Chondrocyte (in vitro differentiated cells): Measurements from ENCODE around the gene UBASH3B. TPM values are rescaled to one million over a fixed set of nuclear protein-coding genes. Genes with fewer than 3 reads are reported as not detected.

Experiments used
- DNase-seq: peaks from one replicate; pipeline ENCODE4 v3.0.0; 2021; ENCODE audit warnings: mixed read lengths, low spot score
- H3K27ac Mint-ChIP-seq: one replicate; pipeline ENCODE4 v1.8.0; 2021; ENCODE audit warnings: mild to moderate bottlenecking, moderate library complexity, mixed read lengths; ENCODE audit not compliant: unreplicated experiment
- H3K27me3 Mint-ChIP-seq: 2 replicates; pipeline ENCODE4 v1.8.0; 2021; ENCODE audit warnings: low read depth, mixed read lengths
- H3K36me3 Mint-ChIP-seq: 2 replicates; pipeline ENCODE4 v1.8.0; 2021; ENCODE audit warnings: low read depth, mixed read lengths
- H3K4me1 Mint-ChIP-seq: 2 replicates; pipeline ENCODE4 v1.8.0; 2021; ENCODE audit warnings: low read depth, mild to moderate bottlenecking, mixed read lengths
- H3K4me3 Mint-ChIP-seq: one replicate; pipeline ENCODE4 v1.8.0; 2021; ENCODE audit warnings: mild to moderate bottlenecking, moderate library complexity, mixed read lengths; ENCODE audit not compliant: unreplicated experiment
- H3K9me3 Mint-ChIP-seq: 2 replicates; pipeline ENCODE4 v1.8.0; 2021; ENCODE audit warnings: low read depth, mixed read lengths
- CTCF ChIP-seq: fragments of 200-600 bp; sonication (generic); IDR thresholded peaks from 2 replicates; pipeline ENCODE4 v1.5.0; 2021; ENCODE audit warnings: antibody characterized with exemption, mild to moderate bottlenecking, moderate library complexity
- total RNA-seq: library from RNA; stranded (reverse); gene quantifications from 3 replicates; pipeline ENCODE4 v1.2.1, GENCODE V29; 2021

The UBASH3B gene
- total RNA-seq, 1 donor from 2014 or later, result 14.4 TPM

- no peak for TF ChIP-seq CTCF
- Mint-ChIP-seq H3K27me3 (no peaks in the 10 kb centered on the region), H3K4me1 (peaks cover 6% of the 10 kb centered on the region), H3K9me3 (peaks cover 7% of the 10 kb centered on the region), H3K27ac (no peak overlapping the region), H3K36me3 (peaks cover 2% of the 10 kb centered on the region), H3K4me3 (no peak overlapping the region)
- no peak for DNase-seq
Measured at GRCh38 chr11:122815900-122816299, 160.4 kb downstream of the UBASH3B start.

- Mint-ChIP-seq H3K36me3 (peaks cover 2% of the 10 kb centered on the region), H3K4me1 (peaks cover 10% of the 10 kb centered on the region), H3K9me3 (peaks cover 7% of the 10 kb centered on the region), H3K27me3 (no peaks in the 10 kb centered on the region), H3K4me3 (no peak overlapping the region), H3K27ac (no peak overlapping the region)
- TF ChIP-seq CTCF, result no peak
- DNase-seq, result no peak
Measured at GRCh38 chr11:122816761-122817520, 161.4 kb downstream of the UBASH3B start.

- H3K27ac Mint-ChIP-seq, result no peak overlapping the region
- no peak for DNase-seq
- no peak for TF ChIP-seq CTCF
- peaks cover 2% of the 10 kb centered on the region for H3K36me3 Mint-ChIP-seq
- H3K4me1 Mint-ChIP-seq, result peaks cover 10% of the 10 kb centered on the region
- H3K4me3 Mint-ChIP-seq, result no peak overlapping the region
- H3K9me3 Mint-ChIP-seq, result peaks cover 7% of the 10 kb centered on the region
- no peaks in the 10 kb centered on the region for H3K27me3 Mint-ChIP-seq
Measured at GRCh38 chr11:122820158-122820557, 164.6 kb downstream of the UBASH3B start.

GRCh38 chr11:122821169-122821568, 165.6 kb downstream of the UBASH3B start:
- no peak for DNase-seq
- Mint-ChIP-seq H3K4me1 (peaks cover 10% of the 10 kb centered on the region), H3K27me3 (no peaks in the 10 kb centered on the region), H3K4me3 (no peak overlapping the region), H3K27ac (no peak overlapping the region), H3K36me3 (peaks cover 5% of the 10 kb centered on the region), H3K9me3 (peaks cover 7% of the 10 kb centered on the region)
- TF ChIP-seq CTCF, result no peak

GRCh38 chr11:122822241-122822640, 166.7 kb downstream of the UBASH3B start:
- H3K27ac Mint-ChIP-seq, result no peak overlapping the region
- no peak overlapping the region for H3K4me3 Mint-ChIP-seq
- peaks cover 4% of the 10 kb centered on the region for H3K4me1 Mint-ChIP-seq
- peaks cover 5% of the 10 kb centered on the region for H3K36me3 Mint-ChIP-seq
- no peak for TF ChIP-seq CTCF
- peaks cover 7% of the 10 kb centered on the region for H3K9me3 Mint-ChIP-seq
- DNase-seq, result no peak
- no peaks in the 10 kb centered on the region for H3K27me3 Mint-ChIP-seq
